K562 (cell line): ENCODE results near the gene DGLUCY. TPM values are rescaled to one million over a fixed set of nuclear protein-coding genes. Genes with fewer than 3 reads are reported as not detected.
A peak's percentile ranks its signal among the peaks of the same experiment; 100 is the strongest.

Experiments
- CBX3 ChIP-seq, 2 experiments: IDR thresholded peaks; 1 replicate in 1 of 2; 2 replicates in 1 of 2; pipeline ENCODE4 v1.6.1; 2012; ENCODE audit warnings: inconsistent platforms in 2 of 2, low read length in 2 of 2, borderline replicate concordance in 1 of 2, control low read depth in 1 of 2
- CREB5 ChIP-seq: fragments of 250-450 bp; sonication (Bioruptor Pico); IDR thresholded peaks from 2 replicates; pipeline ENCODE4 v1.5.0; 2020; ENCODE audit warnings: mild to moderate bottlenecking
- E2F5 ChIP-seq: sonication (generic); formaldehyde crosslinking; IDR thresholded peaks from 2 replicates; pipeline ENCODE4 v1.8.0; 2022; ENCODE audit warnings: mild to moderate bottlenecking, missing genetic modification reagents
- EP300 ChIP-seq: IDR thresholded peaks from 2 replicates; pipeline ENCODE4 v1.6.1; 2012; ENCODE audit warnings: low read length, improper control_type of control experiment
- ETV1 ChIP-seq: fragments of 450-650 bp; conservative IDR thresholded peaks from 2 replicates; pipeline ENCODE4 v1.6.1; 2016; ENCODE audit warnings: missing genetic modification characterization, control low read depth, low read depth, missing compliant biosample characterization
- KLF1 ChIP-seq: fragments of 450-650 bp; IDR thresholded peaks from 2 replicates; pipeline ENCODE4 v1.6.1; 2016; ENCODE audit warnings: missing genetic modification characterization, missing compliant biosample characterization
- MAFF ChIP-seq: IDR thresholded peaks from 2 replicates; pipeline ENCODE4 v1.6.1; 2012; ENCODE audit warnings: low read length, improper control_type of control experiment
- MAX ChIP-seq: sonication (generic); formaldehyde crosslinking; IDR thresholded peaks from 2 replicates; pipeline ENCODE4 v1.9.0; 2022; ENCODE audit warnings: mild to moderate bottlenecking, missing genetic modification reagents
- MBD1 ChIP-seq: fragments of 250-450 bp; sonication (Bioruptor Pico); IDR thresholded peaks from 2 replicates; pipeline ENCODE4 v1.8.0; 2022; ENCODE audit warnings: inconsistent platforms
- MCM2 ChIP-seq: fragments of 450-650 bp; IDR thresholded peaks from 2 replicates; pipeline ENCODE4 v1.6.1; 2017; ENCODE audit warnings: low read depth, mild to moderate bottlenecking
- MITF ChIP-seq: IDR thresholded peaks from 2 replicates; pipeline ENCODE4 v1.6.1; 2014; ENCODE audit warnings: antibody characterized with exemption
- NCOA2 ChIP-seq, 2 experiments: fragments of 450-650 bp; IDR thresholded peaks; 2 replicates each; pipeline ENCODE4 v1.6.1; 2018; ENCODE audit warnings: mild to moderate bottlenecking in 2 of 2, moderate library complexity in 1 of 2; ENCODE audit not compliant: partially characterized antibody in 2 of 2
- SFPQ ChIP-seq: fragments of 200-400 bp; formaldehyde crosslinking; IDR thresholded peaks from 2 replicates; pipeline ENCODE4 v1.6.1; 2017; ENCODE audit warnings: mild to moderate bottlenecking, low read depth, low read length, moderate library complexity
- SMAD2 ChIP-seq: fragments of 150-350 bp; IDR thresholded peaks from 2 replicates; pipeline ENCODE4 v1.6.1; 2014; ENCODE audit warnings: low read depth, mild to moderate bottlenecking, low read length
- ZBTB9 ChIP-seq: fragments of 450-650 bp; formaldehyde crosslinking; IDR thresholded peaks from 2 replicates; pipeline ENCODE4 v1.4.0; 2020; ENCODE audit warnings: mild to moderate bottlenecking, moderate library complexity
- ZC3H11A ChIP-seq: IDR thresholded peaks from 2 replicates; pipeline ENCODE4 v1.6.1; 2012; ENCODE audit warnings: low read depth, low read length, improper control_type of control experiment
- ZNF277 ChIP-seq: fragments of 250-450 bp; sonication (Bioruptor Pico); IDR thresholded peaks from 2 replicates; pipeline ENCODE4 v1.8.0; 2022; ENCODE audit warnings: inconsistent platforms, mild to moderate bottlenecking, moderate library complexity, borderline replicate concordance
- ZNF551 ChIP-seq: fragments of 250-450 bp; sonication (Bioruptor Pico); IDR thresholded peaks from 2 replicates; pipeline ENCODE4 v1.5.0; 2021; ENCODE audit warnings: mild to moderate bottlenecking, moderate library complexity
- ZNF764 ChIP-seq: fragments of 250-450 bp; sonication (Bioruptor Pico); IDR thresholded peaks from 2 replicates; pipeline ENCODE4 v1.4.0; 2020; ENCODE audit warnings: low read depth, mild to moderate bottlenecking, moderate library complexity
- polyA plus RNA-seq, 8 experiments: library from polyadenylated mRNA; depleted of rRNA in 4 of 8; stranded (reverse) in 5 of 8; unstranded in 3 of 8; fragments of >200 nt; fragmentation: Nextera tagmentation in 2 of 8; fragmentation: Illumina TruSeq in 1 of 8; extraction: Ambion mirVana in 2 of 8; extraction: Trizol in 1 of 8; gene quantifications; 2 replicates each; pipeline versions ENCODE4 v1.2.1 to v1.2.3, GENCODE V29; 2011 to 2014; ENCODE audit warnings: inconsistent platforms in 1 of 8, missing spikeins in 1 of 8
- total RNA-seq, 7 experiments: library from RNA; depleted of rRNA in 6 of 7; stranded (reverse); fragments of >200 nt in 6 of 7; fragmentation: Illumina TruSeq in 2 of 7; extraction: Trizol in 2 of 7; gene quantifications; 2 replicates each; pipeline versions ENCODE4 v1.2.1 to v1.2.3, GENCODE V29; 2011 to 2021; ENCODE audit warnings: low replicate concordance in 1 of 7

Gene DGLUCY
- total and polyA plus RNA-seq, 9 of the 15 experiments (the other 6 are each of a cell fraction or from before 2014, with no cell fraction given): 9.9 to 28.4 (median 21.0) TPM

- no peak for TF ChIP-seq CREB5 (CRISPR knock-in tag)
- TF ChIP-seq ZC3H11A: no peak
- TF ChIP-seq CBX3 (IDR thresholded peaks at IDR 0.05; ENCODE audit: borderline replicate concordance in 1 of 2, low read length in 2 of 2): peak in 1 of 2 experiments; percentile 56; a peak in 1 of 3 replicates
- TF ChIP-seq MITF: no peak
- no peak for TF ChIP-seq MCM2
- TF ChIP-seq SMAD2: no peak
- TF ChIP-seq E2F5 (CRISPR knock-in tag): no peak
- no peak for TF ChIP-seq ETV1 (tag)
- TF ChIP-seq ZBTB9 (CRISPR knock-in tag): no peak
- TF ChIP-seq MBD1 (CRISPR knock-in tag): no peak
- no peak for TF ChIP-seq NCOA2 (IDR thresholded peaks at IDR 0.05; ENCODE audit: partially characterized antibody in 2 of 2)
- peak; percentile 89 for TF ChIP-seq MAX (CRISPR knock-in tag)
- TF ChIP-seq ZNF764: no peak
- TF ChIP-seq ZNF277 (CRISPR knock-in tag): no peak
- no peak for TF ChIP-seq ZNF551 (CRISPR knock-in tag)
- no peak for TF ChIP-seq KLF1 (tag)
- TF ChIP-seq EP300: no peak
- no peak for TF ChIP-seq SFPQ
- TF ChIP-seq MAFF: no peak
Measured at GRCh38 chr14:91113829-91114078, at the start of gene DGLUCY (continued).
